ENCODE results near the gene FTO.

Gene FTO

DNA sequence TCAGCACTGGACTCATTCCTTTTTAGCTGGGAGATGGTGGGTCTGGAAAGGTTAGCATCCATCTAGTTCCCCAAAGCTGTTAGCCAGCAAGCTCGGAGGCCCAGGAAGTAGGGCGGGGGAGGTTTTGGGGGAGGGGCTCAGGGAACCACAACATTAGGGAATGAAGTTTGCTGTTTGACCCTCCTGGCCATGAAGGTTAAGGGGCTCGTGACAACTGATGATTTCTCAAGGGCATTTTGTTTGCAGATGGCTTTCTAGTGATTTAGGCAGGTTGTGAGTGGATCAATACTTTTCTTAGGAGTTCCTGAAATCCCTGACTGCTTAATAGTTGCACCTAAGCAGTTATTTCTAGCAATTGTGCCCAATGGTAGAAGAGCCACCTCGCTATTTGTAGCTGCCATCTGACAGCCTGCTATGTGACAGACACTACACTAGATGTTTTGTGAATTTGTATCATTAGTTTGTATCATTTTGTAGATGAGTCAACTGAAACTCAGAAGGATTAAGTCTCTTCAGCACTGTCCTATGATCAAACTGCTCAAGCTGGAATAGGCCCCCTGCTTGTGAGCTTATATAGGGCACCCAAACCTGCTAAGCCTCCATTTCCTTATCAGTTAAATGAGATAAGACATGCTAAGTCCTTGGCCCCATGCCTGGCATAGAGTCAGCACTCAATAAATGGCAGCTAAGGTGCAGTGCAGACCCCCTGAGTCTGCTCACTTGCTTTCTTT lies 436.3 kb downstream of the FTO start:
- no peak for DNase-seq

- DNase-seq = no peak
These were observed 436.8 kb downstream of the FTO start for GRCh38 chr16:54140788-54141136.

GRCh38 chr16:54142787-54143186 lies 438.8 kb downstream of the FTO start:
- no peak for DNase-seq

DNA sequence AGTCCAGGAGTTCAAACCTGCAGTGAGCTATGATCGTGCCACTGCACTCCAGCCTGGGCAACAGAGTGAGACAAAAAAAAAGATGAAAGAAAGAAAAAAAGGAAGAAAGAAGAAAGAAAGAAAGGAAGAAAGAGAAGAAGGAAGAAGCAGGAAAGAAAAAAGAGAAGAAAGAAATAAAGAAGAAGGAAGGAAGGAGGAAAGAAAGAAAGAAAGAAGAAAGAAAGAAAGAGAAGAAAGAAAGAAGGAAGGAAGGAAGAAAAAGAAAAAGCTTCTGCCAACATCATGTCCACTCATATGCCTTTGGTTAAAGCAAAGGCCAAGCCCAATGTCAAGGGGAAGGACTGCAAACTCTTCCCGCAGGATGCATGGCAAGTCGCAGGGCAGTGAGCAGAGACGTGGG lies 439.5 kb downstream of the FTO start:
- DNase-seq = no peak

DNA sequence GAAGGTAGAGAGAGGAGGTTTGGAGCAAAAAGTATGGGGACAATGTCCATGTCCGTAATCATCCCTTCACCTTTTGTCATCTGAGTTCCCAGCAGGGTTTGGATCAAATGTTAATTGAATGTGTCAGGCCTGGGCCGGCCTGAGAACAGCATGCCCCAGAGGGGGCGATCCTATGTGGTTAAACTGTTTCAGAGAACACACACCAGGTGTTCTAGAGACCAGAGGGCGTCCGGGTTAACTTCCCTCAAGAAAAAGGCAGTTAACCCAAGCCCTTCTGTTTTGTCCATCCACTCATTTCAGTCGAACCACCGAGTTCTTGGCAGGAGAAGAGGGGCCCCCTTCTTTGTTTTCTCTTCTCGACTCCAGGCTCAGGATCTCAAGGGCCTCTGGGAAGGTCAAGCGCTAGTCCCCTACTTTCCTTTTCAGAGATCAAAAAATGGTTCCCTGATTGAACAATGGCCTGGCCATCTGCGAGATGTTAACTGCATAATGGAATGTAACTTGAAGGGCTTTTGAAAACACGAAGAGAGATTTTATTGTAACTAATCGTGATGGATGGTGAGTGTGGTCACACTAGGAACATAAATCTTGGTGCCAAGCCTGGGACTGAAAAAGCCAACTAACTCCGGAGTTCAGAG lies 440.1 kb downstream of the FTO start:
- no peak for DNase-seq

DNA sequence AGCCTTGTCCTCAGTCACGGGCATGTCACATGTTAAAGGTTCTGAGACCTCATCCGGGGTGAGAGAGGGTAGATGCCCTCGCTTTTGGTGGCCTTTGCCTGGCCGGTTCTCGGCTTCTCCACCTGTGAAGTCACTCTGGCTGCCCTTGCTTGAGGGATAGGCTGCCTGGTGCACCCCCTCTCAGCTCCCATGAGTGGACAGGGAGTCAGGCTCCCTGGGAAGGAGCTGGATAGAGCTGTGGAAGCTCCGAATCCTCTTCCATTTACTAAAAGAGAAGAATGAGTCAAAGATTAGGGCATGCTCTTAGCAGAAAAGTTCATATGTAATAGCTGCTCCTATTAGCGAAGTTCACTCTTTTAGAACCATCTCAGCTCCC lies 440.6 kb downstream of the FTO start:
- no peak for DNase-seq

DNA sequence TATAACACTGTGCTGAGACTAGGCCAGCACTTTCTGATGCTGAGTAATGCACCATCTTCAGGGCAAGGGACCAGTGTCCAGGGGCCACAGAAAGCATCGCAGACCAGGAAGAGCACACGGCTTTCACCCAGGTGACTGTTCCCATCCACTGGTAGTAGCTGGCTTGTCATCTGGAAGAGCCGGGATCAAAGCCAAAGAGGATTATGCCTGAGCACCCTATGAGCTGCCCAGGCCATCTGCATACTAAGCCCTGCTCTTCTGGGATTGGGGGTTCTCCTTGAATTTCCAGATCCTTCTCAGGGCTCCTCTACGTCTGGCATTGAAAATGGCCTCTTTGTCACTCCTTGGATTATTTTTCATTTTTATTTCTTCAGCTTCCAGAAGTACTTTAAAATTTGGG lies 441.9 kb downstream of the FTO start:
- DNase-seq = no peak

GRCh38 chr16:54148974-54149373 lies 445.0 kb downstream of the FTO start:
- DNase-seq = no peak

- no peak for DNase-seq
These were observed 446.9 kb downstream of the FTO start for GRCh38 chr16:54150861-54151260.

DNA sequence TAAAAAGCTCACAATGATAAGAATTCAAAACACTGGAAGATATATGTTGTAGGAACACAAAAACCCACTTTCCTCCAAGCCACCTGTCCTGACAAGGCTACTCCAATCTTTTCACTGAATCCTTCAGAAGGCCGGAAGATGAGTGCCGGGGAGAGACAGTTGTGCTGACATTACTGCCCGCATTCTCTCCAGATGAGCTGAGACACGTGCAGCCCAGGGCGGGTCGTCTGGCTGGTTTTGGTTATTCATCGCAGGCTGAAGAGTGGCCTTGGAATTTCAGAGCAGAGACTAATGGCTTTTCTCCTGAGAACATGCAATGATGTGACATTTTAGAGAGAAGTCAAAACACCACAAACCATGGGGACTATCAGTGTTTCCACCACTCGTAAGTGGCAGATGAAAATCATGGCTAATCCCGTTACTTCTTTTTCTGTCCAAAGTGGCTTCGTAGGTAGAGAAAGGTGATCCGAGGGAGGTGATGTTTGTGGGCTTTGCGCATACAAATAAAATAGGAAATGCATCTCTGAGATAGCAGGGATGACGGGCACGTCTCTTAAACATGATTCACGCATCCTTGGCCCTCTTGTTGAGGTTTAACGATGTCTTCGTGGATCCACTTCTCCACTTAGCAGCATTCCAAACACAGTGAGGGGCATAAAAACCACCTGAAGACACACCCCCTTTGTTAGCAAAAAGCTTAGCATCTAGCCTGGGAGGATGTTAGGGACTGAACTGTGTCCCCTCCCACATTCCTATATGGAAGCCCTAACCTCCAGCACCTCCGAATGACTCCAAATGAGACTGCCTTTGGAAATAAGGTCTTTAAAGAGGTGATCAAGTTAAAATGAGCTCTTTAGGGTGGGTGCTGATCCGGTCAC lies 448.6 kb downstream of the FTO start:
- DNase-seq = no peak

DNA sequence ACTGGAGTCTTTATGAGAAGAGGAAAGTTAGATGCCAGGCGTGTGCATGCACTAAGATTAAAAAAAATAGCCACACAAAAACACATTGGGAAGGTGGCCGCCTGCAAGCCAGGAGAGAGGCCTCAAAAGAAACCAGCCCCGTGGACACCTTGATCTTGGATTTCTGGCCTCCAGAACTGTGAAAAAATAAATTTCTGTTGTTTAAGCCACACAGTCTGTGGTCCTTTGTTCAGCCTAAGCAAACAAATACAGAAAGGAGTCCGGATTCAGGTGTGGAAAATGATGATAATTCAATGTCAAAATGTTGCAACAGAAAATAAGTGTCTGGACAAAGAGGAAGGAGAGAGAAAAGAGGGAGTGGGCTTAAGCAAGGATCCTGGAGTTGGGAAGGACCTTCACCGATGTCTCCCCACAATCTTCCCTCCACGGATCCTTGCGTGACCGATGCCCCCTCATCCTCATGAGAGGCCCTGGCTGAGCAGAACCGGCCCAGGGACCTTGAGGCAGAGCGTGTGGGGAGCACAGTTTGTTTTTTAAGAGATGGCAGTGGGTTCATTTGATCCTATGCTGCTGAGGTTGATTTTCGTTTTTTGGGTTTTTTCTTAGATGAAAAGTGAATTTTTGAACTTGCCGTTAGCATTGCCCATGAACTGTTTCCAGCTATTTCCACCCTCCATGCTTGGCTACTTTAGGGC lies 449.4 kb downstream of the FTO start:
- no peak for DNase-seq

DNA sequence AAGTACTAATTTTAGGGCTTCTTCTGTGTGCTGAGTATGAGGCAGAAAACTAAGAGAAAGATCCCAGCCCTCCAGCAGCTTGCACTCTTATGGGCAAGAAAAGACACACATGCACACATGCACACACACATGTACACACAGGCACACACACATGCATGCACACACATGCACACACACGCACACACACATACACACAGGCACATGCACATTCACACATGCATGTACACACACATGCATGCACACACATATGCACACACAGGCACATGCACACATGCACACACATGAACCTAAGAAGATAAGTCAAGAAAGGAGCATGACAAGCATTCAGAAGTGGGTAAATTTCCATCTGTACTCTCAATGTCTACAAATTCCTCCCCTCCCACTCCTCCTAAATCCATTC lies 452.4 kb downstream of the FTO start:
- no peak for DNase-seq

GRCh38 chr16:54158986-54159385 lies 455.0 kb downstream of the FTO start:
- no peak for DNase-seq

GRCh38 chr16:54159490-54160080 lies 455.6 kb downstream of the FTO start:
- no peak for DNase-seq

DNA sequence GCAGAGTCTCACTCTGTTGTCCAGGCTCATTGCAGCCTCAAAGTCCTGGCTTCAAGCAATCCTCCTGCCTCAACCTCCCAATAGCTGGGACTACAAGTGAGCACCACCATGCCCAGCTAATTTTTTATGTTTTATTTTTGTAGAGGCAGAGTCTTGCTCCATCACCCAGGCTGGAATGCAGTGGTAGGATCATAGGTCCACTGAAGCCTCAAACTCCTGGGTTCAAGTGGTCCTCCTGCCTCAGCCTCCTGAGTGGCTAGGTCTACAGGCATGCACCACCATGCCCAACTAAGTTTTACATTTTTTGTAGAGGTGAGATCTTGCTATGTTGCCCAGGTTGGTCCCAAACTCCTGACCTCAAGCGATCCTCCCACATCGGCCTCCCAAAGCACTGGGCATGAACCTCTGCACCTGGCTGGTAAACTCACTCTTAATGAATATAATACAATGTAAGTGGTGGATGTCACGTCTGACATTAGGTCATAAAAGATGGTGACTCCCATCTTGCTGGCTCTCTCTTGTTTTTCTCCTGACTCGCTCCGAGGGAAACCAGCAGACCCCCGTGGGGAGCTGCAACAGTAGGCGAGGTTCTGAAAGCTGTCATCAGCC lies 456.4 kb downstream of the FTO start:
- no peak for DNase-seq

- no peak for DNase-seq
These were observed 457.3 kb downstream of the FTO start for GRCh38 chr16:54160939-54161897.

GRCh38 chr16:54163197-54163843 lies 459.4 kb downstream of the FTO start:
- no peak for DNase-seq

DNA sequence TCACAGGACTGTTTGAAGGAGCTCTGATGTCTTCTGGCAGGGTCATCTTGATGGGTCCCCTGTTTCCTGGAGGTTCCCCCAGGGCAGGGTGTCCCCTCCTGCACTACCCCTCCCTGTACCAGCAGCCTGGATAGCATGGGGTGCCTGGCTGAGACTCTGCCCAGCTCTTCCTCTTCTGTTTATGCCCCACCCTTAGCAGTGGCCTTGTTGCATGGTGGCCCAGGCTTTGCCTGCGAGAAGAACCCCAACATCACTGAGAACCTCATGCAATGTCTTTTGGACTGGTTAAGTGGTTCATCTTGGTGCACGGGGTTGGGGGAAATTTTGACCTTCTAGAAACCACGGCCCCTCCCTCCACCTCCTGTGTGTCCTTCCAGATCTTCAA lies 460.8 kb downstream of the FTO start:
- DNase-seq = no peak

DNA sequence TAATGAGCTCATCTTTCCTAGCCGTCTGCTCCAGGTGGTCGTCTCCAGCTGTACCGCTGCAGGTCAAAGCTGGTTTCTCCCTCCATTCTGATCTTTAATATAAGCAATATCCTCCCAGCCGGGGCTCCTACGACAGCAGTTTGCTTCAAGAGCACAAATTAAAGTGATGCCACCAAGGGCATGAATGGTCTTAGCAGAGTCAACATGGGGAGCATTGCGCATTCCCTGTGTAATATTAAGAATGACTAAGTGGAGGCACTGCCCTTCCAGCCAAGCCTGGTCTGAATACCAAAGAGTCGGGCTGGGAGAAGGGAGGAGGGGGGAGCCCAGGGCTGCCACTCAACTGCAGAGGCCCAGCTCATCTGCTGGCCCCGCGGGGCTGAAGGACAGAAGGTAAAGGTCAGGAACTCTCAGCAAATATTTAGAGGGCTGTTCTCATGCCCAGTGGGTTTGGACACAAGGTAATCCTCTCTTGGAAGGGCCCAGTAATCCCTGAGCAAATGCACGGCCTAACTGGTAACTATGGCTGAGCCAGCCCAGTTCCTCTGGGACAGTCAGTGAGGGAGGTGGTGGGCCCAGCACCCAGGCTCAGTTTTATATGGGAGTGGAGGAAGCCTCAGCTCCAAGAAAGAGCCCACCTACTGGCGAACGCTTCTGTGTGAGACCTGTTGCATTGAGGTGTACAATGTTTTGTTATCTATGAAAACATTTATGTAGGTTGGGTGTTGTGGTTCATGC lies 461.4 kb downstream of the FTO start:
- no peak for DNase-seq
